ENCODE results near the gene ZBTB7C.

The ZBTB7C gene

GRCh38 chr18:48125724-48126123 lies 283.5 kb downstream of the ZBTB7C start:
- Histone ChIP-seq H3K4me3 (ENCODE audit: low read depth in 1 of 2, low read length in 2 of 2) (no peak overlapping the region), H4K20me1 (ENCODE audit: insufficient read depth, low read length) (peaks cover 21% of the 10 kb centered on the region), H3K9me3 (ENCODE audit: insufficient read depth, low read length, severe bottlenecking) (no peaks in the 10 kb centered on the region), H2AFZ (ENCODE audit: low read depth, low read length) (no peak overlapping the region), H3K9ac (ENCODE audit: low read depth, low read length) (no peak overlapping the region), H3K4me1 (ENCODE audit: insufficient read depth, low read length) (no peaks in the 10 kb centered on the region), H3K27me3 (ENCODE audit: insufficient read depth, low read length, poor library complexity) (no peaks in the 10 kb centered on the region), H3K79me2 (ENCODE audit: insufficient read depth, low read length) (no peaks in the 10 kb centered on the region), H3K4me2 (ENCODE audit: insufficient read depth, low read length) (no peak overlapping the region), H3K27ac (ENCODE audit: low read length) (no peak overlapping the region), H3K36me3 (ENCODE audit: insufficient read depth, low read length) (no peaks in the 10 kb centered on the region)
- TF ChIP-seq CTCF (IDR thresholded peaks at IDR 0.05; ENCODE audit: borderline replicate concordance, extremely low read depth, low read length, poor library complexity, severe bottlenecking), result no peak
- no peak for TF ChIP-seq EZH2 (IDR thresholded peaks at IDR 0.05; ENCODE audit: borderline replicate concordance, low read depth, low read length, severe bottlenecking)
- ATAC-seq (ENCODE audit: insufficient read depth, low read depth) (no peak), DNase-seq (no peak)

- DNase-seq, result no peak
- Histone ChIP-seq H3K79me2 (ENCODE audit: insufficient read depth, low read length) (no peaks in the 10 kb centered on the region), H3K4me2 (ENCODE audit: insufficient read depth, low read length) (no peak overlapping the region), H3K27ac (ENCODE audit: low read length) (no peak overlapping the region), H2AFZ (ENCODE audit: low read depth, low read length) (no peak overlapping the region), H3K9me3 (ENCODE audit: insufficient read depth, low read length, severe bottlenecking) (no peaks in the 10 kb centered on the region), H3K27me3 (ENCODE audit: insufficient read depth, low read length, poor library complexity) (no peaks in the 10 kb centered on the region), H3K9ac (ENCODE audit: low read depth, low read length) (no peak overlapping the region), H3K36me3 (ENCODE audit: insufficient read depth, low read length) (no peaks in the 10 kb centered on the region), H3K4me1 (ENCODE audit: insufficient read depth, low read length) (no peaks in the 10 kb centered on the region), H4K20me1 (ENCODE audit: insufficient read depth, low read length) (peaks cover 21% of the 10 kb centered on the region), H3K4me3 (ENCODE audit: low read depth in 1 of 2, low read length in 2 of 2) (no peak overlapping the region)
- no peak for ATAC-seq (ENCODE audit: insufficient read depth, low read depth)
- no peak for TF ChIP-seq EZH2 (IDR thresholded peaks at IDR 0.05; ENCODE audit: borderline replicate concordance, low read depth, low read length, severe bottlenecking)
- no peak for TF ChIP-seq CTCF (IDR thresholded peaks at IDR 0.05; ENCODE audit: borderline replicate concordance, extremely low read depth, low read length, poor library complexity, severe bottlenecking)
Observed at GRCh38 chr18:48124857-48125626, 284.1 kb downstream of the ZBTB7C start.

- H3K27me3 ChIP-seq (ENCODE audit: insufficient read depth, low read length, poor library complexity), result no peaks in the 10 kb centered on the region
- H2AFZ ChIP-seq (ENCODE audit: low read depth, low read length), result no peak overlapping the region
- no peak overlapping the region for H3K27ac ChIP-seq (ENCODE audit: low read length)
- peaks cover 21% of the 10 kb centered on the region for H4K20me1 ChIP-seq (ENCODE audit: insufficient read depth, low read length)
- no peaks in the 10 kb centered on the region for H3K9me3 ChIP-seq (ENCODE audit: insufficient read depth, low read length, severe bottlenecking)
- no peaks in the 10 kb centered on the region for H3K36me3 ChIP-seq (ENCODE audit: insufficient read depth, low read length)
- TF ChIP-seq CTCF (IDR thresholded peaks at IDR 0.05; ENCODE audit: borderline replicate concordance, extremely low read depth, low read length, poor library complexity, severe bottlenecking) (no peak), EZH2 (IDR thresholded peaks at IDR 0.05; ENCODE audit: borderline replicate concordance, low read depth, low read length, severe bottlenecking) (no peak)
- no peaks in the 10 kb centered on the region for H3K79me2 ChIP-seq (ENCODE audit: insufficient read depth, low read length)
- no peak for DNase-seq
- no peak overlapping the region for H3K4me3 ChIP-seq (ENCODE audit: low read depth in 1 of 2, low read length in 2 of 2)
- H3K4me1 ChIP-seq (ENCODE audit: insufficient read depth, low read length), result no peaks in the 10 kb centered on the region
- no peak overlapping the region for H3K9ac ChIP-seq (ENCODE audit: low read depth, low read length)
- ATAC-seq (ENCODE audit: insufficient read depth, low read depth), result no peak
- H3K4me2 ChIP-seq (ENCODE audit: insufficient read depth, low read length), result no peak overlapping the region
Observed at GRCh38 chr18:48123941-48124340, 285.2 kb downstream of the ZBTB7C start.
